ENCODE results near the gene BAIAP2.
A peak's percentile ranks its signal among the peaks of the same experiment; 100 is the strongest.

BAIAP2 gene

GRCh38 chr17:81118308-81119221 is 83.6 kb downstream of the BAIAP2 start:
- no peak overlapping the region for H3K27ac Mint-ChIP-seq
- H3K9me3 Mint-ChIP-seq = no peaks in the 10 kb centered on the region
- DNase-seq = no peak
- CTCF ChIA-PET = no interaction called here
- H3K36me3 Mint-ChIP-seq = no peaks in the 10 kb centered on the region
- peaks cover 3% of the 10 kb centered on the region for H3K4me1 Mint-ChIP-seq
- peaks cover 17% of the 10 kb centered on the region for H3K27me3 Mint-ChIP-seq
- peak overlapping the region; percentile 24 for H3K4me3 Mint-ChIP-seq

GRCh38 chr17:81119223-81120148 is 84.5 kb downstream of the BAIAP2 start:
- H3K36me3 Mint-ChIP-seq = no peaks in the 10 kb centered on the region
- CTCF ChIA-PET = no interaction called here
- peak overlapping the region; percentile 67 for H3K27ac Mint-ChIP-seq
- H3K27me3 Mint-ChIP-seq = peaks cover 17% of the 10 kb centered on the region
- no peaks in the 10 kb centered on the region for H3K9me3 Mint-ChIP-seq
- peak overlapping the region; percentile 35 for H3K4me3 Mint-ChIP-seq
- peak; percentile 86 for DNase-seq
- H3K4me1 Mint-ChIP-seq = peaks cover 3% of the 10 kb centered on the region

GRCh38 chr17:81120149-81120484 is 85.2 kb downstream of the BAIAP2 start:
- Mint-ChIP-seq H3K4me3 (no peak overlapping the region), H3K27ac (no peak overlapping the region), H3K36me3 (no peaks in the 10 kb centered on the region), H3K27me3 (peaks cover 17% of the 10 kb centered on the region), H3K9me3 (no peaks in the 10 kb centered on the region), H3K4me1 (peaks cover 3% of the 10 kb centered on the region)
- DNase-seq = no peak
- CTCF ChIA-PET = no interaction called here

GRCh38 chr17:81120695-81121621 is 86.0 kb downstream of the BAIAP2 start:
- no peak overlapping the region for H3K27ac Mint-ChIP-seq
- CTCF ChIA-PET = no interaction called here
- H3K27me3 Mint-ChIP-seq = peaks cover 17% of the 10 kb centered on the region
- no peaks in the 10 kb centered on the region for H3K36me3 Mint-ChIP-seq
- H3K4me1 Mint-ChIP-seq = peaks cover 3% of the 10 kb centered on the region
- no peak overlapping the region for H3K4me3 Mint-ChIP-seq
- H3K9me3 Mint-ChIP-seq = no peaks in the 10 kb centered on the region
- no peak for DNase-seq

GRCh38 chr17:81121841-81122733 is 87.1 kb downstream of the BAIAP2 start:
- no peak overlapping the region for H3K27ac Mint-ChIP-seq
- no peak overlapping the region for H3K4me3 Mint-ChIP-seq
- H3K36me3 Mint-ChIP-seq = no peaks in the 10 kb centered on the region
- no peak for DNase-seq
- peaks cover 17% of the 10 kb centered on the region for H3K27me3 Mint-ChIP-seq
- peaks cover 3% of the 10 kb centered on the region for H3K4me1 Mint-ChIP-seq
- H3K9me3 Mint-ChIP-seq = no peaks in the 10 kb centered on the region
- CTCF ChIA-PET = no interaction called here

GRCh38 chr17:81123052-81124048 is 88.4 kb downstream of the BAIAP2 start:
- Mint-ChIP-seq H3K27ac (no peak overlapping the region), H3K36me3 (no peaks in the 10 kb centered on the region), H3K4me3 (no peak overlapping the region), H3K27me3 (peaks cover 13% of the 10 kb centered on the region), H3K9me3 (no peaks in the 10 kb centered on the region), H3K4me1 (peaks cover 3% of the 10 kb centered on the region)
- DNase-seq = no peak
- CTCF ChIA-PET = interaction anchor here (0.7 kb wide), 1 partner anchor 19 kb away, joined by 3 read pairs; no protein-coding TSS in a partner anchor

- no peak overlapping the region for H3K4me3 Mint-ChIP-seq
- H3K36me3 Mint-ChIP-seq = no peaks in the 10 kb centered on the region
- DNase-seq = no peak
- no peaks in the 10 kb centered on the region for H3K4me1 Mint-ChIP-seq
- no peaks in the 10 kb centered on the region for H3K9me3 Mint-ChIP-seq
- CTCF ChIA-PET = no interaction called here
- peaks cover 4% of the 10 kb centered on the region for H3K27me3 Mint-ChIP-seq
- H3K27ac Mint-ChIP-seq = no peak overlapping the region
Observed at GRCh38 chr17:81124377-81124776, 89.4 kb downstream of the BAIAP2 start.

- Mint-ChIP-seq H3K36me3 (no peaks in the 10 kb centered on the region), H3K27me3 (no peaks in the 10 kb centered on the region), H3K9me3 (no peaks in the 10 kb centered on the region), H3K27ac (no peak overlapping the region), H3K4me1 (no peaks in the 10 kb centered on the region), H3K4me3 (no peak overlapping the region)
- CTCF ChIA-PET = no interaction called here
- no peak for DNase-seq
Observed at GRCh38 chr17:81125573-81126081, 90.7 kb downstream of the BAIAP2 start.

- Mint-ChIP-seq H3K27me3 (no peaks in the 10 kb centered on the region), H3K4me3 (no peak overlapping the region), H3K36me3 (no peaks in the 10 kb centered on the region), H3K9me3 (no peaks in the 10 kb centered on the region), H3K27ac (no peak overlapping the region), H3K4me1 (no peaks in the 10 kb centered on the region)
- CTCF ChIA-PET = no interaction called here
- DNase-seq = no peak
Observed at GRCh38 chr17:81126281-81127132, 91.6 kb downstream of the BAIAP2 start.

GRCh38 chr17:81127133-81127455 is 92.1 kb downstream of the BAIAP2 start:
- DNase-seq = no peak
- H3K4me3 Mint-ChIP-seq = no peak overlapping the region

GRCh38 chr17:81127526-81128177 is 92.7 kb downstream of the BAIAP2 start:
- Mint-ChIP-seq H3K27me3 (no peaks in the 10 kb centered on the region), H3K4me3 (no peak overlapping the region), H3K4me1 (no peaks in the 10 kb centered on the region), H3K36me3 (no peaks in the 10 kb centered on the region), H3K27ac (no peak overlapping the region), H3K9me3 (no peaks in the 10 kb centered on the region)
- CTCF ChIA-PET = no interaction called here
- no peak for DNase-seq

More at GRCh38 chr17:81127133-81127455, 92.1 kb downstream of the BAIAP2 start:
- CTCF ChIA-PET = no interaction called here
- Mint-ChIP-seq H3K27me3 (no peaks in the 10 kb centered on the region), H3K27ac (no peak overlapping the region), H3K36me3 (no peaks in the 10 kb centered on the region), H3K9me3 (no peaks in the 10 kb centered on the region), H3K4me1 (no peaks in the 10 kb centered on the region)
